Neuronal stem cell (in vitro differentiated cells): ENCODE results near the gene HDAC11.

Experiments used
- DNase-seq: peaks from one replicate; pipeline ENCODE4 v3.0.0-alpha.2; 2013; ENCODE audit warnings: low spot score
- H2AFZ ChIP-seq: one replicate; pipeline ENCODE4 v1.6.1; 2013; ENCODE audit warnings: mild to moderate bottlenecking, low read length, inconsistent platforms
- H2AK5ac ChIP-seq: 2 replicates; pipeline ENCODE4 v1.6.1; 2013; ENCODE audit warnings: low read depth, mild to moderate bottlenecking, inconsistent platforms, low read length, moderate library complexity, mixed read lengths
- H2BK120ac ChIP-seq: 2 replicates; pipeline ENCODE4 v1.6.1; 2013; ENCODE audit warnings: low read depth, mild to moderate bottlenecking, inconsistent platforms, low read length, moderate library complexity, mixed read lengths
- H2BK12ac ChIP-seq: one replicate; pipeline ENCODE4 v1.6.1; 2013; ENCODE audit warnings: low read length, inconsistent platforms
- H2BK15ac ChIP-seq: 2 replicates; pipeline ENCODE4 v1.6.1; 2013; ENCODE audit warnings: mild to moderate bottlenecking, low read length, inconsistent platforms, mixed read lengths
- H2BK5ac ChIP-seq: one replicate; pipeline ENCODE4 v1.6.1; 2013; ENCODE audit warnings: inconsistent platforms, mild to moderate bottlenecking, low read length, moderate library complexity
- H3K14ac ChIP-seq: one replicate; pipeline ENCODE4 v1.6.1; 2013; ENCODE audit warnings: low read length, inconsistent platforms
- H3K18ac ChIP-seq: 2 replicates; pipeline ENCODE4 v1.6.1; 2013; ENCODE audit warnings: low read length, inconsistent platforms
- H3K23ac ChIP-seq: 2 replicates; pipeline ENCODE4 v1.6.1; 2013; ENCODE audit warnings: low read depth, mild to moderate bottlenecking, mixed read lengths, low read length, inconsistent platforms; ENCODE audit not compliant: poor library complexity
- H3K27ac ChIP-seq: replicated peaks from 3 replicates; pipeline ENCODE4 v1.5.1; 2013; ENCODE audit warnings: low read length, inconsistent platforms
- H3K27me3 ChIP-seq, 3 experiments: 2 replicates each; pipeline ENCODE4 v1.6.1; 2013; ENCODE audit warnings: low read length in 3 of 3, mild to moderate bottlenecking in 2 of 3, inconsistent platforms in 1 of 3, low read depth in 1 of 3, mixed read lengths in 1 of 3, moderate library complexity in 1 of 3; ENCODE audit not compliant: control insufficient read depth in 3 of 3, insufficient read depth in 3 of 3
- H3K36me3 ChIP-seq, 2 donors: replicated peaks in 1 of 2; 2 replicates each; pipeline ENCODE4 v1.6.1; 2013; ENCODE audit warnings: low read length in 2 of 2; ENCODE audit not compliant: control insufficient read depth in 2 of 2, insufficient read depth in 2 of 2
- H3K4ac ChIP-seq: 2 replicates; pipeline ENCODE4 v1.6.1; 2013; ENCODE audit warnings: inconsistent platforms, mild to moderate bottlenecking, low read length, moderate library complexity
- H3K4me1 ChIP-seq, 2 donors: 1 replicate in 1 of 2; 2 replicates in 1 of 2; pipeline ENCODE4 v1.6.1; 2013; ENCODE audit warnings: low read length in 2 of 2, low read depth in 1 of 2; ENCODE audit not compliant: control insufficient read depth in 2 of 2, insufficient read depth in 1 of 2
- H3K4me2 ChIP-seq: one replicate; pipeline ENCODE4 v1.6.1; 2013; ENCODE audit warnings: mild to moderate bottlenecking, low read length, inconsistent platforms; ENCODE audit not compliant: insufficient read depth, poor library complexity, severe bottlenecking
- H3K4me3 ChIP-seq, 2 donors: 2 replicates each; pipeline ENCODE4 v1.5.1; 2013; ENCODE audit warnings: low read length in 2 of 2, mild to moderate bottlenecking in 2 of 2, inconsistent platforms in 1 of 2, moderate library complexity in 1 of 2
- H3K79me1 ChIP-seq: one replicate; pipeline ENCODE4 v1.6.1; 2013; ENCODE audit warnings: low read depth, mild to moderate bottlenecking, inconsistent platforms, low read length, moderate library complexity
- H3K9ac ChIP-seq: one replicate; pipeline ENCODE4 v1.6.1; 2013; ENCODE audit warnings: mild to moderate bottlenecking, low read depth, low read length, inconsistent platforms; ENCODE audit not compliant: poor library complexity
- H3K9me3 ChIP-seq, 2 donors: replicated peaks in 1 of 2; 2 replicates each; pipeline versions ENCODE3 to v1.6.1; 2013; ENCODE audit warnings: low read length in 2 of 2, mild to moderate bottlenecking in 2 of 2, inconsistent platforms in 1 of 2, low read depth in 1 of 2, mixed read lengths in 1 of 2, moderate library complexity in 1 of 2; ENCODE audit not compliant: control insufficient read depth in 2 of 2, insufficient read depth in 1 of 2
- H4K8ac ChIP-seq: one replicate; pipeline ENCODE4 v1.6.1; 2013; ENCODE audit warnings: low read depth, mild to moderate bottlenecking, inconsistent platforms, low read length, moderate library complexity
- H4K91ac ChIP-seq: one replicate; pipeline ENCODE4 v1.6.1; 2013; ENCODE audit warnings: low read length, low read depth, mild to moderate bottlenecking, inconsistent platforms; ENCODE audit not compliant: poor library complexity
- WGBS, 2 donors: extraction: QIAGEN DNeasy Blood & Tissue Kit; methylation state at CpG; one replicate each; pipeline ENCODE4 v1.1.7; 2013; ENCODE audit warnings: missing lambda C conversion rate in 2 of 2, mixed read lengths in 1 of 2; ENCODE audit not compliant: insufficient read length in 2 of 2, insufficient replicate concordance in 1 of 2; ENCODE audit errors: extremely low coverage in 2 of 2; 5-methylcytosine and 5-hydroxymethylcytosine counted together

The HDAC11 gene

DNA sequence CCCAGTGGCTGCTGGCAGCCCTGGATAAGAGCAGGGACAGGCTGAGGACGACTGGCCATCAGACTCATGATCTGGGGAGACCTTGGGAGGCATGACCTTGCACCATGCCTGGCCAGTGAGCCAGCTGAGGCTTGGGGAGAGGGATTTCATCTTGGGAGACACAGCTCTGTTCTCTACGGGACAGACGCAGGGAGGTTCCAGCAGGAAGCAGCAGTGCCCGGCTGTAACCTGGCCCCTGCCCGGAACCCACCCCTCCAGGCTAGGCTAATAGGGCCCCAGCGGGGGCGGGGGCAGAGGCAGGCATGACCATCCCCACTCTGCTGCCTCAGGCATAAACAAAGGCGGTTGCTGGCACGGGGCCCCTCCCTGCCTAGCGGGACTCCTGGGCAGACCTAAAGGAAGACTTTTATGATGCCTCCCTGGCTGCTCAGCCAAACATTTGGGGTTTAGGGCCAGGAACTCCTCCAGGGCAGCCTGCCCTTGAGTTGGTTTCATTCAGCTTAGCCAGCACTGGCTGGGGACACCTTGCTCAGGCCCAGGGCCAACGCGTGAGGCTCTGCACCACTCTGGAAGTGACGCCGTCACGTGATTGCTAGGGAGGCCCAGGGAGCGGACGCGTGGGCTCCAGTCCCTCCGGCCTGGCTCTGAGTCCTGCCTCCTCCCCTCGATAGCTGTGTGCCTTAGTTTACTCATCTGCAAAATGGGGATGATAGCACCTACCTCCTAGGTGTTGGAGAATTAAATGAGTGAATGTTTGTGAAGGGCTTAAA, 27.6 kb downstream of the HDAC11 start:
- peaks cover 0 to 2% of the 10 kb centered on the region in 2 donors for H3K36me3 ChIP-seq
- H4K91ac ChIP-seq: no peak overlapping the region
- H3K9ac ChIP-seq: peak overlapping the region; percentile 61
- H4K8ac ChIP-seq: no peak overlapping the region
- DNase-seq: no peak
- no peak overlapping the region for H3K4me3 ChIP-seq
- peak overlapping the region; percentile 21 for H2BK15ac ChIP-seq
- no peak overlapping the region for H2BK5ac ChIP-seq
- H3K23ac ChIP-seq: peak overlapping the region; percentile 2
- H3K4ac ChIP-seq: no peak overlapping the region
- no peaks in the 10 kb centered on the region for H3K27me3 ChIP-seq
- peak overlapping the region; percentile 2 for H2AFZ ChIP-seq
- H3K4me2 ChIP-seq: no peak overlapping the region
- peaks cover 0 to 3% of the 10 kb centered on the region in 2 donors for H3K9me3 ChIP-seq
- peaks cover 21% of the 10 kb centered on the region in 2 donors for H3K4me1 ChIP-seq
- no peak overlapping the region for H2BK120ac ChIP-seq
- H3K27ac ChIP-seq: no peak overlapping the region
- peak overlapping the region; percentile 44 for H3K18ac ChIP-seq
- H2AK5ac ChIP-seq: peak overlapping the region; percentile 49
- WGBS, 2 donors: no CpG with 5 or more reads among the region's 20 CpGs
- H3K79me1 ChIP-seq: no peaks in the 10 kb centered on the region
- peak overlapping the region; percentile 42 for H3K14ac ChIP-seq
- H2BK12ac ChIP-seq: peak overlapping the region; percentile 64

DNA sequence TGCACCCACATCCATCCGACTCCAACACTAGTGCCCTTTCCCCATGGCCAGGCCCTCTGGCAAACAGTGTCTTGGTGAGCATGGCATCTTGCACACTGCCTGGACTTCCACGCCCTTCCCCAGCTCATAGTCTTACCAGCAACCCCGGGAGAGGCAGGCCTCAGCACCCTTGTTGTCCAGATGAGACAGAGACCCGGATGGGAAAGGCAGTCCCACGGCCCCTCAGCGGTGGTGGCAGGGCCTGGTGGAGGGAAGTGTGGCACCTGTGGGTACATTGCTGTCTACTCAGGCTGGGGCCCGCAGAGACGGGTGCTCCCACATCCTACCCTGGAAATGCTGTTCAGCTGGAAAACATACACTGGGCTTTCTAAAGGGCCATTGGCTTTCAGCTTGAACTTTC, 28.4 kb downstream of the HDAC11 start:
- Histone ChIP-seq H3K4me3 (no peak overlapping the region), H3K23ac (no peak overlapping the region), H3K9ac (no peak overlapping the region), H2BK15ac (no peak overlapping the region), H3K27me3 (no peaks in the 10 kb centered on the region), H3K4me2 (no peak overlapping the region), H3K4ac (no peak overlapping the region), H2BK5ac (no peak overlapping the region), H2BK120ac (no peak overlapping the region), H2BK12ac (no peak overlapping the region), H4K8ac (no peak overlapping the region), H3K18ac (peak overlapping the region; percentile 17), H3K27ac (no peak overlapping the region), H4K91ac (no peak overlapping the region), H2AFZ (no peak overlapping the region), H3K9me3 (peaks cover 0 to 3% of the 10 kb centered on the region in 2 donors), H3K79me1 (no peaks in the 10 kb centered on the region), H3K14ac (no peak overlapping the region), H2AK5ac (no peak overlapping the region), H3K4me1 (peaks cover 24 to 28% of the 10 kb centered on the region in 2 donors), H3K36me3 (no peaks in the 10 kb centered on the region)
- no peak for DNase-seq
- WGBS, 2 donors: no CpG with 5 or more reads among the region's 8 CpGs

DNA sequence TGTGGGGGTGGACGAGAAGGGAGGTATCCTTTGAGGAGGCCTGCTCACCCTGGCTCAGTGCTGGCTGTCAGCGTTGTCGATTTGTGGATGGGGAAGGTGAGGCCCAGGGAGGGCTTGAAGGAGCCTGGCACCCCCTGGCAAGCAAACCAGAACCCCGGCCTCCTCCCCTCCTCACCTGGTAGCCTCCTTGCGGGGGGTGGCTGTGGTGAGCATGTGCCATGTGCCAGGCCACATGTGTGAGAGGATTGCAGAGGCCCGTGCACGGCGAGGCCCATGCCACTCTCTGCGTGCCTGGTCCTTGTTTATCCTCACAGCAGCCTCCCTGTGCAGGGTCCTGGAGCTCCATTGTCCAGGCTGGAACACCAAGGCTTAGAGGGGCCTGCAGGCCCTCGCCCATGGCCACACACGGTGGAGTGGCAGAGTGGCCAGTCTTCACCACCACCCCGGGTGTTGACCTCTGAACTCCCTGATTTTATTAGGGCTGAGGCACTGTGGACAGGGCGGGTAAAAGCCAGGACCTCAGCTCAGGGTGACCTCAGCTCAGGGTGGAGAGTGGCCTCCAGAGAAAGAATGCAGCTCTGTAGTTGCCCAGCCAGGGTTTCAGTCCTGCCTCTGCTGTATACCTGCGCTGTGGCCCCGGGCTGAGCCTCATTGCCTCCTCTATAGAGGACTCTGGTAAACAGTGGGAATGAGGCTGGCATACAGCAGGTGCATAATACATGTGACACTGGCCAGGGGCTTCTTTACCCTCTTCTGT, 29.1 kb downstream of the HDAC11 start:
- no peak overlapping the region for H3K4me2 ChIP-seq
- H3K27ac ChIP-seq: no peak overlapping the region
- H3K27me3 ChIP-seq: no peaks in the 10 kb centered on the region
- no peak overlapping the region for H2BK5ac ChIP-seq
- no peak overlapping the region for H4K8ac ChIP-seq
- H3K9me3 ChIP-seq: peaks cover 0 to 3% of the 10 kb centered on the region in 2 donors
- DNase-seq: no peak
- no peak overlapping the region for H3K14ac ChIP-seq
- WGBS, 2 donors: no CpG with 5 or more reads among the region's 15 CpGs
- peak overlapping the region; percentile 57 for H2AK5ac ChIP-seq
- no peak overlapping the region for H3K4ac ChIP-seq
- peak overlapping the region; percentile 56 for H2BK15ac ChIP-seq
- H4K91ac ChIP-seq: no peak overlapping the region
- H3K4me3 ChIP-seq: no peak overlapping the region
- peaks cover 25 to 34% of the 10 kb centered on the region in 2 donors for H3K4me1 ChIP-seq
- H3K9ac ChIP-seq: no peak overlapping the region
- peak overlapping the region; percentile 7 for H2BK120ac ChIP-seq
- H3K79me1 ChIP-seq: no peaks in the 10 kb centered on the region
- H2AFZ ChIP-seq: no peak overlapping the region
- peak overlapping the region; percentile 27 for H3K18ac ChIP-seq
- peak overlapping the region; percentile 13 for H3K23ac ChIP-seq
- no peaks in the 10 kb centered on the region for H3K36me3 ChIP-seq
- peak overlapping the region; percentile 8 for H2BK12ac ChIP-seq

DNA sequence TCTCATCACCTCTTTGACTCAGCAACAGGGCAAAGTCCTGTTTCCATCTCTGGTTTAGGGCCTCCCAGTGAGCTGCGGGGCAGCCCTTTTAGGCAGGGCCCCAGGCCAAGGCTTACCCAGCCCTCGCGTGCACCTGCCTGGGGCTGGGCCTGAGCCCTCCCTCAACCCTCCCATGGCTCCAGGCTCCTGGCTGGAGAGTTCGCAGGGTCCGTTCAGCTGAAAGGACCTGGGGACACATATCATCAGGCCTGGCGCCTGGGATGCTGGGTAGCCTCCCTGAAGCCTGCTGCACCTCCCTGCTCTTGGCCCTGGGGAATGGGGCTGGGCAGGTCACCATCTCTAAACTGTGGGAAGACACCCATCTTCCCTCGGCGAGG, 29.7 kb downstream of the HDAC11 start:
- H4K91ac ChIP-seq: no peak overlapping the region
- H3K27ac ChIP-seq: no peak overlapping the region
- H3K4ac ChIP-seq: no peak overlapping the region
- no peak for DNase-seq
- peak overlapping the region; percentile 77 for H3K18ac ChIP-seq
- no CpG with 5 or more reads among the region's 8 CpGs for WGBS, 2 donors
- no peak overlapping the region for H3K23ac ChIP-seq
- H3K36me3 ChIP-seq: no peaks in the 10 kb centered on the region
- H2BK120ac ChIP-seq: peak overlapping the region; percentile 7
- H3K4me2 ChIP-seq: no peak overlapping the region
- H2BK12ac ChIP-seq: no peak overlapping the region
- no peak overlapping the region for H2BK5ac ChIP-seq
- H4K8ac ChIP-seq: no peak overlapping the region
- H3K14ac ChIP-seq: no peak overlapping the region
- H3K27me3 ChIP-seq: no peaks in the 10 kb centered on the region
- peaks cover 0 to 3% of the 10 kb centered on the region in 2 donors for H3K9me3 ChIP-seq
- peaks cover 20 to 28% of the 10 kb centered on the region in 2 donors for H3K4me1 ChIP-seq
- no peak overlapping the region for H3K4me3 ChIP-seq
- H2AK5ac ChIP-seq: peak overlapping the region; percentile 57
- H3K79me1 ChIP-seq: no peaks in the 10 kb centered on the region
- no peak overlapping the region for H2AFZ ChIP-seq
- peak overlapping the region; percentile 27 for H3K9ac ChIP-seq
- peak overlapping the region; percentile 56 for H2BK15ac ChIP-seq
